Suppressor macrophage (primary cell): ENCODE data around the gene TRIM37.
A peak's percentile ranks its signal among the peaks of the same experiment; 100 is the strongest.
"Not testable (repeated sequence)": the region's sequence is repeated elsewhere in the genome, so short reads cannot be mapped to it uniquely, and the experiment has no call there.

Experiments
- DNase-seq, 4 experiments: peaks; one replicate each; pipeline ENCODE4 v3.0.0-alpha.2; 2020 to 2022

TRIM37 gene

GRCh38 chr17:59111539-59111938 is 4.9 kb upstream of the TRIM37 start:
- no peak for DNase-seq

GRCh38 chr17:59110973-59111372 is 4.3 kb upstream of the TRIM37 start:
- no peak for DNase-seq

- no peak for DNase-seq
Observed at GRCh38 chr17:59108400-59109102, 1.9 kb upstream of the TRIM37 start.

GRCh38 chr17:59107306-59107670 is 608 bp upstream of the TRIM37 start:
- no peak for DNase-seq

- peak; percentile 44 to 74 (median 45) for DNase-seq
Observed at GRCh38 chr17:59105852-59106462, 723 bp downstream of the TRIM37 start.

- DNase-seq: no peak
Observed at GRCh38 chr17:59101178-59101577, 5.5 kb downstream of the TRIM37 start.

GRCh38 chr17:59097876-59098275 is 8.8 kb downstream of the TRIM37 start:
- no peak for DNase-seq

GRCh38 chr17:59094861-59095530 is 11.7 kb downstream of the TRIM37 start:
- DNase-seq: no peak

GRCh38 chr17:59093702-59094231 is 12.9 kb downstream of the TRIM37 start:
- DNase-seq: no peak

- peak in 1 of 4 experiments; percentile 3 for DNase-seq
Observed at GRCh38 chr17:59093145-59093701, 13.5 kb downstream of the TRIM37 start.

GRCh38 chr17:59090593-59090992 is 16.1 kb downstream of the TRIM37 start:
- not testable (repeated sequence) for DNase-seq

- no peak for DNase-seq
Observed at GRCh38 chr17:59084154-59084553, 22.5 kb downstream of the TRIM37 start.

GRCh38 chr17:59074494-59074893 is 32.2 kb downstream of the TRIM37 start:
- no peak for DNase-seq

- DNase-seq: no peak
Observed at GRCh38 chr17:59073972-59074371, 32.7 kb downstream of the TRIM37 start.

- no peak for DNase-seq
Observed at GRCh38 chr17:59069856-59070255, 36.8 kb downstream of the TRIM37 start.

- DNase-seq: no peak
Observed at GRCh38 chr17:59067756-59068155, 38.9 kb downstream of the TRIM37 start.

GRCh38 chr17:59067340-59067739 is 39.3 kb downstream of the TRIM37 start:
- DNase-seq: no peak

- no peak for DNase-seq
Observed at GRCh38 chr17:59062509-59062908, 44.2 kb downstream of the TRIM37 start.

GRCh38 chr17:59056857-59057256 is 49.8 kb downstream of the TRIM37 start:
- no peak for DNase-seq

- DNase-seq: no peak
Observed at GRCh38 chr17:59049798-59050197, 56.9 kb downstream of the TRIM37 start.

GRCh38 chr17:59047616-59048015 is 59.1 kb downstream of the TRIM37 start:
- no peak for DNase-seq

- no peak for DNase-seq
Observed at GRCh38 chr17:59046192-59046591, 60.5 kb downstream of the TRIM37 start.

GRCh38 chr17:59038734-59039133 is 67.9 kb downstream of the TRIM37 start:
- no peak for DNase-seq
